HG02798 (cell line): ENCODE measurements around the gene DNAH17.

Experiments
- ATAC-seq: cut with Tn5 transposase; IDR thresholded peaks from one replicate; pipeline ENCODE4 v1.9.1; 2021; ENCODE audit warnings: mild to moderate bottlenecking; ENCODE audit not compliant: unreplicated experiment, poor library complexity

DNAH17 gene, protein sequence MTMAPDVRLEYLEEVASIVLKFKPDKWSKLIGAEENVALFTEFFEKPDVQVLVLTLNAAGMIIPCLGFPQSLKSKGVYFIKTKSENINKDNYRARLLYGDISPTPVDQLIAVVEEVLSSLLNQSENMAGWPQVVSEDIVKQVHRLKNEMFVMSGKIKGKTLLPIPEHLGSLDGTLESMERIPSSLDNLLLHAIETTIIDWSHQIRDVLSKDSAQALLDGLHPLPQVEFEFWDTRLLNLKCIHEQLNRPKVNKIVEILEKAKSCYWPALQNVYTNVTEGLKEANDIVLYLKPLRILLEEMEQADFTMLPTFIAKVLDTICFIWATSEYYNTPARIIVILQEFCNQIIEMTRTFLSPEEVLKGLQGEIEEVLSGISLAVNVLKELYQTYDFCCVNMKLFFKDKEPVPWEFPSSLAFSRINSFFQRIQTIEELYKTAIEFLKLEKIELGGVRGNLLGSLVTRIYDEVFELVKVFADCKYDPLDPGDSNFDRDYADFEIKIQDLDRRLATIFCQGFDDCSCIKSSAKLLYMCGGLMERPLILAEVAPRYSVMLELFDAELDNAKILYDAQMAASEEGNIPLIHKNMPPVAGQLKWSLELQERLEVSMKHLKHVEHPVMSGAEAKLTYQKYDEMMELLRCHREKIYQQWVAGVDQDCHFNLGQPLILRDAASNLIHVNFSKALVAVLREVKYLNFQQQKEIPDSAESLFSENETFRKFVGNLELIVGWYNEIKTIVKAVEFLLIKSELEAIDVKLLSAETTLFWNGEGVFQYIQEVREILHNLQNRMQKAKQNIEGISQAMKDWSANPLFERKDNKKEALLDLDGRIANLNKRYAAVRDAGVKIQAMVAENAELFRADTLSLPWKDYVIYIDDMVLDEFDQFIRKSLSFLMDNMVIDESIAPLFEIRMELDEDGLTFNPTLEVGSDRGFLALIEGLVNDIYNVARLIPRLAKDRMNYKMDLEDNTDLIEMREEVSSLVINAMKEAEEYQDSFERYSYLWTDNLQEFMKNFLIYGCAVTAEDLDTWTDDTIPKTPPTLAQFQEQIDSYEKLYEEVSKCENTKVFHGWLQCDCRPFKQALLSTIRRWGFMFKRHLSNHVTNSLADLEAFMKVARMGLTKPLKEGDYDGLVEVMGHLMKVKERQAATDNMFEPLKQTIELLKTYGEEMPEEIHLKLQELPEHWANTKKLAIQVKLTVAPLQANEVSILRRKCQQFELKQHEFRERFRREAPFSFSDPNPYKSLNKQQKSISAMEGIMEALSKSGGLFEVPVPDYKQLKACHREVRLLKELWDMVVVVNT (N-terminal part only)

DNA sequence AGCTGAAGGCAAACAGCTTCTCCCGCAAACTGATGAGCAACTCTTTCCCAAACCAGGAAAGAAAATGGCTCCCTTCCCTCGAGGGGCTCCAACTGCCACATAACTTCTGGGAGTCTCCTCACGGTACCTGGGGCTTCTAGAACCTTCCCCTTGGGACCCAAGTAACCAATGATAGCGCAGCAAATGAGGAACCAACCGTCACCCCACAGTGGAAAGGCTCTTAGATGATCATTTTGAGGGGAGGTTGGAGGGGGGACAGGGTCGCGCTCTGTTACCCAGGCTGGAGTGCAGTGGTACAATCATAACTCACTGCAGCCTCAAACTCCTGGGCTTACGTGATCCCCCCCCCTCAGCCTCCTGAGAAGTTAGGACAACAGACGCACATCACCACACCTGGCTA lies at the start of gene DNAH17:
Gene DNAH17, minus strand, starts transcription at position 101 of the 400 bp plus-strand sequence. CDS start 2,339 bp downstream, outside the sequence.
- no peak for ATAC-seq

DNA sequence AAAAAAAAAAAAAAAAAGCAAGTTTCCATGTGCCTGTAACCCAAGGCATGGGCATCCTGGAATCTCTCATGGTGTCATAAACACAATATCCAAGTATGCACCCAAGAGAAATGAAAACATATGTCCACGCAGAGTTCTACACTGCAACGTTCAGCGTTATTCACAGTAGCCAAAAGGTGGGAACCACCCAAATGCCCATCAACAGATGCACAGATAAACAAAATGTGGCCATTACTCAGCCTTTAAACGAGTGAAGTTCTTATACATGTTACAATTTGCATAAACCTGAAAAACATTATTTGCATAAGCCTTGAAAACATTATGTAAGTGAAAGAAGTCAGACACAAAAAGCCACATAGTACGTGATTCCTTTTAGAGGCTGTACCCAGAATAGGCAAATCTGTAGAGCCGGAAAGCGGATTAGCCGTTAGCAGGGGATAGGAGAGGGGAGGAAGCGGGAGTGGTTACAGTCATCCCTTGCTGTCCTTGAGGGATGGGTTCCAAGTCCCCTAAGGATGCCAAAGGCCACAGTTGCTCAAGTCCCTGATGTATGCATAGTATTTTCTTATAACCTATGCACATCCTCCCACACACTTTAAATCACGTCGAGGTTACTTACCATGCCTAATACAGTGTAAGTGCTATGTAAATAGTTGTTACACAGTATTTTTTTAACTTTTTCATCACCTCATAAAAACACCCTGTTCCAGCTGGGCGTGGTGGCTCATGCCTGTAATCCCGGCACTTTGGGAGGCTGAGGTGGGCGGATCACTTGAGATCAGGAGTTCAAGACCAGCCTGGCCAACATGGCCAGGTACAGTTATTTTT lies 47.3 kb upstream of the DNAH17 start:
- no peak for ATAC-seq

DNA sequence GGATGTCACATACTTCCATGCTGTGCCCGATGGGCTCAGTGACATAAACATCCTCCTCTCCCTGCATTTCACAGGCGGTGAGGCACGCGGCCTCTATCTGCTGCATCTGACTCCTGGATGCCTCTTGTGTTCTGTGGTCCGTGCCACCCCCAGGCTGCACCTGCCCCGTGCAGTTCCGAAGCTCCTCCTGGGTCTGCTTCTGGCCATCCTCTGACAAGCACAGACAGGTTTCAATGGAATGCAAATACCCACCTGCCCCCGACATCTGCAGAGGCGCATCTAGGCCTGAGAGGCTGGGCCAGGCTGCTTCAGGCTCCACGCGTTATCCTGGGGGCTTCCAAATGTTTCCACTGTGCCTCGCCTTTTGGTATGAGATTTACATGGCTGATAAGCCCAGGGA lies 46.3 kb upstream of the DNAH17 start:
- no peak for ATAC-seq

DNA sequence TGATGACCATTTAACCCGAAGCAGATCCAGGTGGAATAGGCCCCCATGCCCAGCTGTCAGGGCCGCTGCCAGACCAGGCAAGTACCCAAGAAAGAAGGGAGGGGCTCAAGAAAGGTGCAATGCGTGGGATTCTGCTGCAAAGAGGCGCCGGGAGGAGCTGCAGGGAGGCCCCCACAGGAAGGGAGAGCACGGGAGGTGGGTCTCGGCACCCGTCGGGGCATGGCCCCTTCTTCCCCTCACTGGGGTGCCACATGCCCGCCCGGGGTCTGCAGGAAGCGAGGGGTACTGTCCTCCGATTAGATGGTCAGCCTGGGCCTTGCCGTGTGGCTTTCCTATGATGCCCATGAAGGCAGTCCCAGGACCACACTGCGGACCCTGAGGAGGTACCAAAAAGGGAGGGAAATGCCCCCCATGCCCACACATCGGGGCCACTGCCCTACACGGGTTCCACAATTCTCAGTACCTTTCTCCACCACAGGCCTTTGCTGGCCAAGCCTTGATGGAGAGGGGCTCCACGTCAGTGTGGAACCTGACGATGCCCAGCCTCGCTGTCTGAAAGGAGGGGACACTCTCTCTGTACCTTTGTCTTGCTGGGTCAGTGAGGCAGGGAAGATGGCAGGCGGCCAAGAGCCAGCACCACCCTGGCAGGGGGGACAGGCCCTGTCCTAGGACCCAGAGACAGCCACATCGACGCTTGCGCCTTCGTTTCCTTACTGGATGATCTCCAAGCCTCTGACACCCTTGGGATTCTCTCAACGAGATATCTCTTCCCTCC lies 45.5 kb upstream of the DNAH17 start:
- ATAC-seq, result no peak

DNA sequence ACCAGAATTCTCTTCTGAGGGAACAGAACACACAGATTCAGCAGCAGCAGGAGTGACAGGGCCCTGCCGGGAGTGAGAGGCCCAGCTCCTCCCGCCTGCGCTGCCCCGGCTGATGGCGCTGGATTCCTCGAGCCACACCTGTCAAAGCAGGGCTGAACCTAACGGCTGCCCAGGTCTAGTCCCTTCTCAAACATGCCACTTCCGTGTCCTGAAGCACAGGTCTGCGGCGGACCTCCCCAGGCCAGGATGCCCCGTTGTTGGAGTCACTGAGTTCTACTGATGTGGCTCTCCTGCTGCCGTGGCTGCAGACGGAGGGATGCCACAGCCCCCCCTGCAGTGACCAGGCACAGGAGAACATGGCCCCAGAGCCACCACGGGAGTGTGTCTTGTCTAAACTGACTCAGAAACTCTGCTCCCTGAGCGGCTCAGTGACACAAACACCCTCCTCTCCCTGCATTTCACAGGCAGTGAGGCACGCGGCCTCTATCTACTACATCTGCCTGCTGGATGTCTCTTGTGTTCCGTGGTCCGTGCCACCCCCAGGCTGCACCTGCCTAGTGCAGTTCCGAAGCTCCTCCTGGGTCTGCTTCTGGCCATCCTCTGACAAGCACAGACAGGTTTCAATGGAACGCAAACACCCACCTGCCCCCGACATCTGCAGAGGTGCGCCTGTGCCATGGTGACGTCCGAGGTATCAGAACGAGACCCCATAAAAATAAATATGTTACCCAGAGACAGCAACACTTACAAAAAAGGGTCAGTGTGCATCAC lies 44.7 kb upstream of the DNAH17 start:
- no peak for ATAC-seq

DNA sequence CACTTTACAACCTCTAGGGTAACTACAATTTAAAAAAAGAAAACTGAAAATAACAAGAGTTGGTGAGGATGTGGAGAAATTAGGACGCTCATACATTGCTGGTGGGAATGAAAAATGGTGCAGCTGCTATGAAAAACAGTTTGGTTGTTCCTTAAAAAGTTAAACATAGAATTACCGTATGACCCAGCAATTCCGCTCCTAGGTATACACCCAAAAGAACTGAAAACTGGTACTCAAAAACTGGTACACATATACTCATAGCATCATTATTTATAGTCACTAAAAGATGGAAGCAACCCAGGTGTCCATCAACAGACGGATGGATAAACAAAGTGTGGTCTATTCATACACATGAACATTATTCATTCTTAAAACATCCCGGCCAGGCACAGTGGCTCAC lies 42.9 kb upstream of the DNAH17 start:
- ATAC-seq, result no peak

DNA sequence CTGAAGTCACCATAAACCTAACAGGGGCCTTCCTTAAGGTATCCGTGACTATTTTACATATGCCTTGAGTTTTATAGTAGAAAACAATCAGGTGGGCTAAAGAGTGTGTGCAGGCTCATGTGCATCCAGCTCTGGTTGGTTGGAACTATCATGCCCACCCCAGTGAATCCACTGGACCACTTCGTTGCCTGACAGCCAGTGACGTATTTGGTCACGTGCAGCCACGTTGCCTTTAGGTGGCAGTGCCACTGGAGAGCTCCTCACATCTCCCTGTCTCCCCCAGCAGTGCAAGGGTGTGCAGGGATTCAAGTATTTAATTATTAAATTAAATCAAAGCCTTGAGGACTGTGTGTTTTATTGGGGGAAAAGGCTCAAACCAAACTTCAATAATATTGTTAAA lies 42.1 kb upstream of the DNAH17 start:
- ATAC-seq, result no peak

DNA sequence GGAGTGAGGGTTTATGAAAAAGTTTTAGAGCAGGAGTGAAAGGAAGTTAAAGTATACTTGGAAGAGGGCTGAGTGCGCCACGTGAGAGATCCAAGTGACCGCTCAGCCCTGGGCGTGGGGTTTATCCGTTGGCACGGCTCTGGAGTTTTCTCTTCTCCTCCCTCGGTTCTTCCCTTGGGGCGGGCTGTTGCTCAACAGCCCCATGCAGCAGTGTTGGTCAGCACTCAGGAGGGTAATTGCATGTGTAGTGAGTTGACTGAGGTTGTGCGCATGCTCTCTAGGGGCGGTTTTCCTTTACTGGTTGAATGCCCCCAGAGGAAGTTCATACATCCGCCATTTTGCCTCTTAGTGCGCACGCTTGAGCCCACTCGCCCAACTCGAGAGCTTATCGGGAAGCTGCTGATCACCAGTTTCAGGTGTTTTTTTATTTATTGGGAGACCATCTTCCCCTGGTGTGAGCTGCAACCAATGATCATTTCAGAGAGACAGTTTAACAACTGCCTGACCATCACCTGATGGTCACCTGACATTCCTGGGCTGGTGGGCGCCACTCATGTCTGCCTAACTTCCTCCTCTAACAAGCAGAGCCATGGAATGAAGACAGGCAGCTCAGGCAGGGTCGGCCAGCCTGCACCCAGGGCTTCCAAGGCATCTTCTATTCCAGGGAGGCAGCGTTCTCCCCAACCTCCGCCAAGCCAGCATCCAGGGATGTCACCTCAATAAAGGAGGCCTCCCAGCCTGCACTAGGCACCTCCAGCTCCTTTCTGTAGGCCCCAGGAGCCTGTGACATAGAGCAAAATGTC lies 41.3 kb upstream of the DNAH17 start:
- no peak for ATAC-seq

DNA sequence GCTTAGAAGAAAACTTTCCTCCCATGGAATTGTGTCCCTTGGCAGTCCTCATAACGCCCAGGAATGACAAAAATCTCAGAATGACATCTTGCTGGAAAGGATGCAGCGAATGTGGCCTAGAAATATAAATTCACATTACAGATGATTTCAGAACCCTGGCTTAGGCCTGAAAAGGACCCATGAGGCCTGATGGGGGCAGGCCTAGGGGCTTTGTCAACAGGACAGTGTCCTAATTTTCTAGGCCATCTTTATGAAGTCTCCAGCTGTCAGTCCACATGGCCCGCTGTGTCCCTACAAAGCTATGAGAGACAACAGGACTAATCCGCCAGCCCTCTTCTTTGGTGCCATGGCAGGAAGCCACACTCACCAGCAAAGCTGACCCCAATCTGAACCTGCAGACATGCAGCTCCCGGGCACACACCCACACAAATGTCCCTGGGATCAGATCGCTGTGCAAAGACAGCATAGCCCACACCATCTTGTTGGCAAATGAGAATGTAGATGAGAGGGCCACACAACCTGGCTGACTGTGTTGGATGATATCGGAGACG lies 40.4 kb upstream of the DNAH17 start:
- no peak for ATAC-seq

DNA sequence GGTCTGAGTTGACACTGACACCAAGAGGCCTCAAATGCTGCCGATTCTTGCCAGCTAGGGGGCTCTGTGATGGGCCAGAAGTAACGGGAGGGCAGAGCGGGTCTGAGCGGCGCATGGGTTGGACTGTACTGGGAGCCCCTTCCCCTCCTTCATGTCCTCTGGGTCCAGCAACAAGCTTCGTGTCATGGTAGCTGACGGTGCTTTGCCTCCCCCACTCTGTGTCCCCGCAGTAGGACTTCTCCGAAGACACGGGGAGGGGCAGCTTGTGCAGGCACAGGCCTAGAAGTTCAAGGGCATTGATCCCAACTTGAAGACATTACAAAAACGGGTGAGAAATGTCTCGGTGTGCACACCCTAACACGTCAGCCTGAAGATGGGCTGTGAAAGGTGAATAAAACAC lies 39.8 kb upstream of the DNAH17 start:
- ATAC-seq, result no peak

DNA sequence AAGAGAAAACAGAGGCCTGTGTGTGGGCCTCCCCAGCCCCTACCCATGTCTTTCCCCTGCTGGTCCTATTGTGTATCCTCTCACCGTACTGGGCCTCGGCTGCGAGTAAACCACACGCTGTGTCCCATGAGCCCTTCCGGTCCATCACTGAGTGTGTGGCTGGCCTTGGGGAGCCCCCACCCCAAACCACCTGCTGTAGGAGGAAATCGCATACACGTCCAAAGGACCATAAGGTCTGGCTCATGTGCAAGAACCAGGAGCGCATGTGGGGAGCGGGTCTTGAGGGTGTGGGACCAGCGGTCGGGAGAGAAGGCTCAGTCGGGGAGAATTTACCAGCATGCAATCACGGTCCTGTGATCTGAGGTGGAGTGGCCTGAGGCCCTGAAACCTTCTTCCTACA lies 38.4 kb upstream of the DNAH17 start:
- no peak for ATAC-seq

DNA sequence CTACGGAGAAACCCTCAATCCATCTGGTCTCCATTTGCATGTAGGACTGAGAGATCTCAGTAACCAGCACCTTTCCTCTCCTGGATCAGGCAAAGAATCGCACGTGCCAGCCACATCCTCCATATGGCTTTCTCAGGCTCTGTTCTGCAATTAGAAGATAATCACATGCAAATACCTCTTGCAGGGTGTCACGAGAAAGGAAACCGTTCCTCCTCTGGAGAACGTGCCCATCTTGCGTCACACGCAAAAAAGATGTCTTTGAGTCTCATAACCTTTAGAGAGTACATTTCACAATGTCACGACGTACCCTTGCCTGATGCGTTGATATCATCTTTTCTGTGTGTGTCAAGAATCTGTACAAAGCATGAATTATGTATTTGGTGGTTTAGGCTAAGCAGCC lies 36.2 kb upstream of the DNAH17 start:
- no peak for ATAC-seq

DNA sequence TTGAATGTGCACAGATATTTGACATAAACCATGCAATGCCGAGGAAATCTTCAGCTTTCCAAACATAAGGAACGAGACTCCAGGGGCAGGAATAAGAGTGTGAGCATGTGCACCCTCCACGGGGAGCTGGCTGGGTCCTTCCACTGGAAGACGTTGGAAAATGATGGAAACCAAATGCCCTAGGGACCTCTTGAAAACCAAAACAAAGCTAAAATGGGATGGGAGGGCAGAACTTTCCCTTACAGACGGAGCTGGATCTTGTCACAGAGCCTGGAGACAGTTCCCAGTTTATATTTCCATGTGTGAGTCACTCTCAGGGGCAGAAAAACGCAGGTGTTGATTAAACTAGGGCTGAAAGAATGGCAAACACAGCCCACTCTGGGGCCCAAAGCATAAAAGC lies 34.4 kb upstream of the DNAH17 start:
- no peak for ATAC-seq

DNA sequence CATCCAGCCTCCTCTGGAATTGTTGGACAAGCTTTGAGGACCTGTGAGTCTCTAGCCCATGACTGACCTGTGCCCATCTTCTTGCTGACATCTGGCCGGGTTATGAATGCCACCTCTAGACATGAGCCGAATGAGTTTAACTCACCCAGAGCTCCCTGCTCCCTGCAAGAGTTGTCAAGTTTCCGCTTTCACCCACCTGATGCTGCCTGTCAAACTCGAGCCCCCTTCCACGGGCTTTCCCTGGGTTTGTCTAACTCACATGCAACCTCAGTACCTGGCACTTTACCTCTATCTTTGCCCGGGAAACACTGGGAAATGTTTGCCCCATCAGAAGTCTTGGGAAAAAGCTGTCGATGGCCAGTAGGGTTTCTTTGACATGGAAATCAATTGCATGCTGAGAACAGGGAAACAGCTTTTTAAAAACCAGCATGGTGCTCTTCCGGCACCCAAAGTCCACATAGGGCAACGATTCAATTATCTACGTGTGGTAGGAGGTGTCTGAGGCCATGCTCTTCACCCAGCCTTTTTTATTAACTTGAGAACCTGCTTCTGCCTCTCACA lies 33.8 kb upstream of the DNAH17 start:
- no peak for ATAC-seq

DNA sequence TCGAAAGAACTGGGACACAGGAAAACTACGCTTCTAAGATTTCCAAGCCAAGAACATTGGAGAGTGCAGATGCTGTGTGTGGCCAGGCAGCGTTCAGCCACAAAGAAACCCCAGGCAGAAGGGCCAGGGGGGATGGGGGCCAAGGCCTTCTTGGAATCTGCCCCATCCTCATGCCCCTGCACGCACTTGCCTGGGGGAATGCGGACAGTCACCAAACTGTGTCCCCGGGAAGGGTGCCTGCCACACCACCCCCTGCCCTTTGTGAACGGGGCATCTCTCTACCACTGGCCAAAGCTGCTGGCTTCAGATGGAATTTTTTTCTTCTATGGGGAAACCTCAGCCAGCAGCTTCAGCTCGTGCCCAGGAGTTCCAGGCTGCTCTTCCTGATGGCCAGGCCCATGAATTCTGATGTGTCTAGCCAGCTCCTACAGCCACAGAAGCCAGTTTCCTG lies 32.0 kb upstream of the DNAH17 start:
- ATAC-seq, result no peak

DNA sequence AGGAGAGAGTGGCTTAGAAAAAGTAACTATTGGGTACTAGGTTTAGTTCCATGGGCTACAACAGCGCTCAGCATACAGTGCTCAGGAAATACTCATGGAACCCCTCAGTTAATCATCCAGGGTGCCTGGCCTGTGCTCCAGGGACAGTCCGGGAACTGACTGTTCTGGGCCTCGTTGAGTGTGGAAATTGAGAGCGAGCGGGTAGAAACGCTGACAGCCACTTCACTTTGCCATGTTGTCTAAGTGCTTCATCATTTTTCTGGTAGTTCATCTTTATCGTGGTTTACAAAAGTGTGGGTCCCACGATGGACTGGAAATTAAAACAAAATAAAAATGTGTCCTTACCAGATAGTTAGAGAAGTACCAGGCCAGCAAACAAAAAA lies 31.6 kb upstream of the DNAH17 start:
- ATAC-seq, result no peak
